HG03196 (cell line): ENCODE results near the gene NTNG2.

Experiments used
- ATAC-seq: cut with Tn5 transposase; IDR thresholded peaks from one replicate; pipeline ENCODE4 v1.9.1; 2021; ENCODE audit not compliant: unreplicated experiment

NTNG2 gene

GRCh38 chr9:132200706-132201105 lies 38.8 kb downstream of the NTNG2 start:
- no peak for ATAC-seq

DNA sequence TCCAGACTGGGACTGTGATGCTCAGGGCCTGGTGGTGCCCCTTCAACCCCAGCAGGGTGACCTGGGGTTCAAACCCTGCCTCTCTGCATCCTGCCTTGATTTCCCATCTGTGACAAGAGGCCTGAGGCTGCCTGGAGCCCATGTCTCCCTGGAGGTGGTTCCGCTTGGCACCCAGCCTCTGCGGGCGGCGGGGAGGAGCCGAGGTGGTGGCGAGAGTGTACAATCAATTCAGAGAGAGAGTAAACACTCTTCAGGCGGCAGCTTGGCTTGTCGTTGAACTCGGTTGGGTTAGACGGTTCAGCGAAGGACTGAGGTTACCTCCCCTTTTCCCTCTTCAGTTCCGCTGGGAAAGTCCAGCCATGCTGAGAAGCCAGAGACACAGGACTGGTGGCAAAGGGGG lies 39.3 kb downstream of the NTNG2 start:
- no peak for ATAC-seq

DNA sequence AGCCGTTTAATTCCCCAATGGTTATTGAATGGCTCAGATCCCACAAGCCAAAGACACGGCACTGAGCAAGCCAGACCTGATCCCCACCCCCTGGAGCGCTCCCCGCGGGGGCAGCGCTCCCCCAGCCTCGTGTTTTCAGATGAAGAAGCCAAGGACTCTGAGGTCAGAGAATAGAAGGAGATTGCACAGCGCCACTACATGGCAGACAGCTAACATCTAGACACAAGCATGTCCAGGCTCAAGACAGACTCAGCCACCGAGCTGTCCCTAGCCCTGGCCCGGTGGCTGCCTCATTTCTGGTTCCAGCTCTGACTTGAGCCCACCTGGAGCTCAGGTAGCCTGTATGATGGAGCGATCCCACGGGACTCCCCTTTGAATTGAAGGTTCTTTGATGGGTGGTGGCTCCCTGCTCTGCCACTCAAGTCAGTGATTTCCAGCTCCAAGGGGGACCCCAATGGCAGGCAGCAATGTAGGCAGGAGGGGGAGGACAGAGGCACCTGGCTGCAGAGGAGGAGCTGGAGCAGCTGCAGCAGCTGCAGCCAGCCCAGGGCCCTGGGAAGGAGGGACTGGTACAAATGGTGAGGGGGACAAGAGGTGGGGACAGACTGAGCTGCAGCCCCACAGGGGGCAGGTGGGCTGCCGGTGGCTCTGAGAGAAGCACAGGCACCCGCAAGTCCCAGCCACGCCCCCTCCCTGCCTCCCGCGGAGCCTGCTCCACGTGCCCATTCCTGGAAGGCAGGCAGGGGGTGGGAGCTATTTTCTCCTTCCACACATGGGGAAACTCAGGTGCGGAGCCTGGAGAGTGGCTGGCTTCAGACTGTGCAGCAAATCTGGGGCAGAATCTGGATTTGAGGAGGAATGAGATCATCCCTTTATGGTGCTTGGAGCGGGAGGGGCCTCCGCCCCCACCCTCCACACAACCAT lies 40.2 kb downstream of the NTNG2 start:
- no peak for ATAC-seq

GRCh38 chr9:132204883-132205282 lies 43.0 kb downstream of the NTNG2 start:
- ATAC-seq, result no peak

GRCh38 chr9:132207215-132207614 lies 45.4 kb downstream of the NTNG2 start:
- ATAC-seq, result no peak

GRCh38 chr9:132207839-132208615 lies 46.2 kb downstream of the NTNG2 start:
- no peak for ATAC-seq

- ATAC-seq, result no peak
Measured at GRCh38 chr9:132209228-132209627, 47.4 kb downstream of the NTNG2 start.

- ATAC-seq, result no peak
Measured at GRCh38 chr9:132210472-132211145, 48.8 kb downstream of the NTNG2 start.

- no peak for ATAC-seq
Measured at GRCh38 chr9:132211570-132211969, 49.7 kb downstream of the NTNG2 start.

GRCh38 chr9:132214027-132214622 lies 52.3 kb downstream of the NTNG2 start:
- ATAC-seq, result no peak

- ATAC-seq, result no peak
Measured at GRCh38 chr9:132216861-132217619, 55.2 kb downstream of the NTNG2 start.

GRCh38 chr9:132218208-132218607 lies 56.4 kb downstream of the NTNG2 start:
- ATAC-seq, result no peak

- ATAC-seq, result no peak
Measured at GRCh38 chr9:132221941-132222340, 60.1 kb downstream of the NTNG2 start.

GRCh38 chr9:132224645-132225044 lies 62.8 kb downstream of the NTNG2 start:
- ATAC-seq, result no peak

GRCh38 chr9:132226571-132227430 lies 64.9 kb downstream of the NTNG2 start:
- no peak for ATAC-seq

DNA sequence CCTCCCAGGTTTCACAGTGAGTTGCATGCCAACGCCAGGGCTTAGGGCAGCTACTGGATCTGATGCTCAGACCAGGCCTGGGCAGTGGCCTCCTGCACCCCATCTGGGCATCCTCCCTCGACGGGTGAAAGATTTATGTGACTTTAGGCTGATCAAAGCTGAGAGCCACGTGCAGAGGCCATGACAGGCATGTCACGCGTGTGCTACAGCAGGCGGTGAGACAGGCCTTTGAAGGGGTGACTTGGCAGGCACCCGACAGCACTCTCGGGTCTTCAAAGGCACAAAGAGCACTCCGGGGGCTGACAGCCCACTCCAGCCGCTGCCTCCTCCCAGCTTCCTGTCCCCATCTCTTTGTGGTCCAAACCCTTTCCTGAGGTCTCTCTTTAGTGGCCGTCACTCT lies 66.2 kb downstream of the NTNG2 start:
- no peak for ATAC-seq

- no peak for ATAC-seq
Measured at GRCh38 chr9:132230605-132231004, 68.7 kb downstream of the NTNG2 start.

DNA sequence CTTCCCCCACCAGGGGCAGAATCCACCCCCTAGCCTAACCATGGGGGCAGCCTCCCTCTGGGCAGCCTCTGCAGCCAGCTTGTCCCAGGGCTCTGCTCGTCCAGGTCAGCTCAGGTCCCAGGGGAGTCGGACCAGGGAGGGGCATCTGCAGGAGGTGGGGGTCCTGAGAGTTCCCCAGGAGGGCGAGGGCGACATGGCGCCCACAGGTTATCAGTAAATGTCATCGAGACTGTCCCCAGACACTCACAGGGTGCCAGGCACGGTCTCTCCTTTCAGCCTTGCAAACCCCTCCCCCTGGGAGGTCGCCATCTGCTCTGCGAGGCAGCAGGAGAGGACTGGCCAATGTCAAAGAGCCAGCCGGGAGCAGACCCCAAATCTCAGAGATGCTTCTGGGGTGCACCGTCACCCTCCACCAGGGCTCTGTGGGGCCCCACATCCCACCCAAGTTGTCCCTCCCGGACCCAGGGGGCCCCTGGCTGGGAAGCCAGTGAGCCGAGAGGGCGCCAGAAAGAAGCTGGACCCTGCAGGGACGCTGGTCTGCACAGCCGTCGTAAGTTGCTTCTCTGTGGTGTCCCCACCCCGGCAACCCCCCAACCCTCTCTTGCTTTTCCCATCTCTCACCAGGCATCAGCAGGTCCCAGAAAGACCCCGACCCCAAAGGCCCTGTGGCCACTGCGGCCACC lies 69.3 kb downstream of the NTNG2 start:
- no peak for ATAC-seq

GRCh38 chr9:132232522-132232921 lies 70.7 kb downstream of the NTNG2 start:
- no peak for ATAC-seq
